ENCODE results near the gene BACH1. TPM values are rescaled to one million over a fixed set of nuclear protein-coding genes. Genes with fewer than 3 reads are reported as not detected.

The BACH1 gene
- total RNA-seq, 2 donors from 2014 or later: 31.3 to 44.3 TPM

- H3K9me3 Mint-ChIP-seq: no peaks in the 10 kb centered on the region
- H3K27me3 Mint-ChIP-seq (ENCODE audit: low read depth): no peaks in the 10 kb centered on the region
- ATAC-seq (replicated peaks in 1 of 2) (no peak), DNase-seq (no peak)
- no peaks in the 10 kb centered on the region for H3K4me1 Mint-ChIP-seq (ENCODE audit: low read depth)
- no peak overlapping the region for H3K27ac Mint-ChIP-seq
- no peak overlapping the region for H3K4me3 Mint-ChIP-seq
- no peaks in the 10 kb centered on the region for H3K36me3 Mint-ChIP-seq (ENCODE audit: insufficient read depth in 2 of 2)
Measured at GRCh38 chr21:29385934-29386520, 87.3 kb downstream of the BACH1 start.

DNA sequence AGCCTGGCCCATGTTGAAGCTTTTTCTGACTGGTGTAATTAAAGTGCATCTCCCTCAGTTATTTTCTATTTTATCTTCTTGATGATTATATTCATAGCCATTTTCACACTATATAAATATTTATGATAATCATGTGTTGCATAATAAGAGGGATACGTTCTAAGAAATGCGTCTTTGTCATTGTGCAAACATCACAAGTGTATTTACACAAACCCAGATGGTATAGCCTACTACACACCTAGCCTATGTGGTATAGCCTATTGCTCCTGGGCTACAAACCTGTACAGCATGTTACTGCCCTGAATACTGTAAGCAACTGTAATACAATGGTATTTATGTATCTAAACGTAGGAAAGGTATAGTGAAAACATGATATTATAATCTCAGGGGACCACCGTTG, 88.1 kb downstream of the BACH1 start:
- Mint-ChIP-seq H3K4me1 (ENCODE audit: low read depth) (no peaks in the 10 kb centered on the region), H3K9me3 (no peaks in the 10 kb centered on the region), H3K4me3 (no peak overlapping the region), H3K36me3 (ENCODE audit: insufficient read depth in 2 of 2) (no peaks in the 10 kb centered on the region), H3K27me3 (ENCODE audit: low read depth) (no peaks in the 10 kb centered on the region), H3K27ac (no peak overlapping the region)
- ATAC-seq (replicated peaks in 1 of 2): no peak
- DNase-seq: no peak

DNA sequence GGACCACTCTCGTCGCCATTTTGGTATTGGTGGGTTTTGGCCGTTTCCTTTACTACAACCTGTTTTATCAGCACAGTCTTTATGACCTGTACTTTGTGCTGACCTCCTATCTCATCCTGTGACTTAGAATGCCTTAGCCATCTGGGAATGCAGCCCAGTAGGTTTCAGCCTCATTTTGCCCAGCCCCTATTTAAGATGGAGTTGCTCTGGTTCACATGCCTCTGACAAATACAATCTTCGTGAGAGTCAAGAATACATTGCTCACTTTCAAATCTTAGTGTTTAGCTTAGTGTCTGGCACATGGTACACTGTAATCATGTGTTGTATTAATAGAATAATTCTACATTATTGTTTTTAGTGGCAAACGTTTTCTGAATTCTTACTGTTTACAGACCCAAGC, 88.9 kb downstream of the BACH1 start:
- no peak for ATAC-seq (replicated peaks in 1 of 2)
- Mint-ChIP-seq H3K4me3 (no peak overlapping the region), H3K9me3 (no peaks in the 10 kb centered on the region), H3K27me3 (ENCODE audit: low read depth) (no peaks in the 10 kb centered on the region), H3K4me1 (ENCODE audit: low read depth) (no peaks in the 10 kb centered on the region), H3K36me3 (ENCODE audit: insufficient read depth in 2 of 2) (no peaks in the 10 kb centered on the region), H3K27ac (no peak overlapping the region)
- no peak for DNase-seq

DNA sequence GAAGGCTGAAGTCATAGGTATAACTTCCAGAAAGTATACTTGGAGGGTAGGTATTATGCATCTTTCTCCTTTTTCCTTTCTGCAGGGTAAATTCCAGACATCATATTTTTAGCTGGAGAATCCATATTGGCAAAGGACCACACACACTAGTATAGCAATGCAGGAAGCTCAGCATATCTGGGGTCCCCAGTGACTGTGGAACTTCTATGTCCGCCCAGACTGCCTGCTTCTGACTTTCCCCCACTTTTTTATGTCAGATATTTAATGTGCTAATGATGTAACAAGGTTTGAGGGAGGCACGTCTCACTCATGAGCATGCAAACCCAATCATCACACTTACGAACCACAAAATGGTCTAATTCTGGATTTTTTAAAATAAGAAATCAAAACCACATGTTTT, 90.4 kb downstream of the BACH1 start:
- no peak overlapping the region for H3K27ac Mint-ChIP-seq
- DNase-seq (no peak), ATAC-seq (replicated peaks in 1 of 2) (no peak)
- H3K4me3 Mint-ChIP-seq: no peak overlapping the region
- H3K27me3 Mint-ChIP-seq (ENCODE audit: low read depth): no peaks in the 10 kb centered on the region
- H3K4me1 Mint-ChIP-seq (ENCODE audit: low read depth): no peaks in the 10 kb centered on the region
- H3K9me3 Mint-ChIP-seq: peaks cover 0 to 2% of the 10 kb centered on the region in 2 donors
- peaks cover 2 to 7% of the 10 kb centered on the region in 2 donors for H3K36me3 Mint-ChIP-seq (ENCODE audit: insufficient read depth in 2 of 2)

- no peak for DNase-seq
- Mint-ChIP-seq H3K27me3 (ENCODE audit: low read depth) (no peaks in the 10 kb centered on the region), H3K27ac (no peak overlapping the region), H3K9me3 (peaks cover 0 to 2% of the 10 kb centered on the region in 2 donors), H3K4me1 (ENCODE audit: low read depth) (no peaks in the 10 kb centered on the region), H3K36me3 (ENCODE audit: insufficient read depth in 2 of 2) (peaks cover 2 to 7% of the 10 kb centered on the region in 2 donors), H3K4me3 (no peak overlapping the region)
- ATAC-seq (replicated peaks in 1 of 2): no peak
Measured at GRCh38 chr21:29390778-29391177, 92.1 kb downstream of the BACH1 start.

DNA sequence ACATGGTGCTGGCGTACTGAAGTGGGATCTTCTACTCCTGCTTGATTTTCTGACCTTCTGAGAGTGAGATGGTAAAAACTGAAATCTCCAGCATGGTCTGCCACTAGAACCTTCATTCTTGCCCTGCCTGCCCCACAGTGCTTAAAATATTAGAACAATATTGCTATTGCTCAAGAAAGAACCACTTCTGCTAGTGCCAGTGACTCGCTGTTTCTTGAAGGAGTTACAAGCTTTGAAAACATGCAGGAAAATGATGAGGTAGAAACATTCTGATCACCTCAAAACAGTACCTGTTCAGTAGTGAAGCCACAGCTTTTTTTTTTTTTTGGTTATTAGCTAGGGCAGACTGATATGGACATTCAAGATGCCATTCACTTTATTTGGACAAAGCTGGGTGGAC, 95.3 kb downstream of the BACH1 start:
- Mint-ChIP-seq H3K4me3 (no peak overlapping the region), H3K27me3 (ENCODE audit: low read depth) (no peaks in the 10 kb centered on the region), H3K27ac (no peak overlapping the region), H3K4me1 (ENCODE audit: low read depth) (no peaks in the 10 kb centered on the region), H3K9me3 (peaks cover 3 to 6% of the 10 kb centered on the region in 2 donors), H3K36me3 (ENCODE audit: insufficient read depth in 2 of 2) (peaks cover 10 to 12% of the 10 kb centered on the region in 2 donors)
- DNase-seq: no peak
- ATAC-seq (replicated peaks in 1 of 2): no peak

Other genes starting within 250 kb of the BACH1 start
- gene CCT8, start 225.3 kb upstream of the BACH1 start, total RNA-seq: 100 to 1,000 TPM; 285 to 355 TPM
- 10 to 100 TPM in 1 of 2 donors, 1 to 10 TPM in 1; 9.6 to 10.3 TPM for gene MAP3K7CL, start 168.3 kb upstream of the BACH1 start, total RNA-seq

All from activated T-cell treated with anti-CD3 and anti-CD28 coated beads, Interleukin-2, amount 50 U/mL, for 72 hours (primary cell).